ENCODE data around the gene UPK2.
A peak's percentile ranks its signal among the peaks of the same experiment; 100 is the strongest.

Gene UPK2

GRCh38 chr11:118956094-118956846 is at the start of gene UPK2:
TSS of gene UPK2 (plus strand) at chr11:118956298. CDS start at chr11:118956351, 53 bp downstream.
- TF ChIP-seq GATA1 (IDR thresholded peaks at IDR 0.05; ENCODE audit: low read depth, low read length) (no peak), POLR2A (IDR thresholded peaks at IDR 0.05; ENCODE audit: low read length) (no peak)
- peak; percentile 73 to 87 for DNase-seq

DNA sequence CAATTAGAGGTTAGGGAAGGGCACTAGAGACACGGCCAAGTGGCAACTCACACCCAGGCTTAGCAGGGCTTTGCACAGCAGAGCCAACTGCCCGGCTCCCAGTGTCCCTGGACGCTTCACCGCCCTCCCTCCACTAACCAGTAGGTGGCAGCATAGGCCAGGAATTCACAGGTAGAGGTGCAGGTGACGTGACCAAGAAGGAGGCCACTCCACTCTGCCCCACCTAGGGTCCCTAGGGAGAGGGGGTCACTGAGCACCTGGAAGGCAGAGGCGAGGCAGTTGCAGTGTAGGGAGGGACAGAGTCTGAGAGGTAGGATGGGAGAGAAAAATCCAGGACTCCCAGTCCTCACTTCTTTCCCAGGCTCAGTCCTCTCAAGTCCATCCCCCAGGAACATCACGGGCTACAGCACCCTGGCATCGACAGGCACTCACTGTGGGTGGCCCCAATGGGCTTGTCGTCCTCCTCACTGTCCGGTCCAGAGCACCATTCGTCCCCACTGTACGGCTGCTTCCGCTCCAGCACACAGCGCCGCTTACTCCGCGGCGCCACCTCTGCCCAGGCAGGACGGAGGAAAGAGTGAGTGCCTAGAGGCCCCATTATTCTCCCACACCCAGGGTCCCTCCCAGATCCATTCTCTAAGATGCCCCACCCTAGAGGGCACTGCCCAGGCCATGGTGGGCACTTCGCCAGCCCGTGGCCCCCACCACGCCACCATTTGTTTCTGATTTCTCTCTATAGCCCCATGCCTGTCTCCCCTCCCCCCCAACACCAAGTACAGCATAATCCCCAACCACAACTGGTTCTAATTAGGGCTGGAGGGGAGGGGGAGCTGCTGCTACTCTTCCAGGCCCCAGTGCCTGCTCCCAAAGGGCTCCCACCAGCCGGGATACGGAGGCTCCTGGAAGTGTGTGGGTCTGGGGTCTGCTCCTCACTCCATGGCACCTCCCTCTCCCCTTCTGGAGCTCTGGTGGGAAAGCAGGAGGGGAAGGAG is 48.8 kb upstream of the UPK2 start:
- DNase-seq: peak; percentile 77 to 91
- TF ChIP-seq GATA1 (IDR thresholded peaks at IDR 0.05; ENCODE audit: low read depth, low read length): no peak
- no peak for TF ChIP-seq POLR2A (IDR thresholded peaks at IDR 0.05; ENCODE audit: low read length)

DNA sequence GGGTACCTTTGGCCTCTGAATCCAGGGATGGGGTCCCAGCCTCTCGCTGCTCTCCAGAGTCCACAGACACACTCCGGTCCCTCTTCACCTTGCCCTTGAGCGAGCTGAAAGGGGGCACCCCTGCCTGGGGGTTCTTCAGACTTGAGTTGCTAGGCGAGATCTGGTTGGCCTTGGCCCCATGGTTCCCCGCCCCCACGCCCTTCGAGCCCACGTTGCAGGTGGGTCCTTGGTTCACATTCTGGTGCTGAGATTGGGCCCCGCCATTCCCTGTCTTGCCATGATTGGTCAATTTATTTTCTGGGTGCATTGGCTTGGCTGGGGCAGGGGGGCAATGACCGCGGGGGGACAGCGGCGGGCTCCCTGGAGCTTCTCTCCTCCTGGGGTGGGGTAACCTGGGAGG is 47.8 kb upstream of the UPK2 start:
- no peak for DNase-seq
- TF ChIP-seq POLR2A (IDR thresholded peaks at IDR 0.05; ENCODE audit: low read length) (no peak), GATA1 (IDR thresholded peaks at IDR 0.05; ENCODE audit: low read depth, low read length) (no peak)

GRCh38 chr11:118908901-118909618 is 47.0 kb upstream of the UPK2 start:
- TF ChIP-seq POLR2A (IDR thresholded peaks at IDR 0.05; ENCODE audit: low read length) (no peak), GATA1 (IDR thresholded peaks at IDR 0.05; ENCODE audit: low read depth, low read length) (no peak)
- no peak for DNase-seq

- DNase-seq: no peak
- TF ChIP-seq GATA1 (IDR thresholded peaks at IDR 0.05; ENCODE audit: low read depth, low read length): no peak
- TF ChIP-seq POLR2A (IDR thresholded peaks at IDR 0.05; ENCODE audit: low read length): no peak
Observed at GRCh38 chr11:118909619-118910308, 46.3 kb upstream of the UPK2 start.

GRCh38 chr11:118910309-118911112 is 45.6 kb upstream of the UPK2 start:
- DNase-seq: peak; percentile 39 to 46
- no peak for TF ChIP-seq POLR2A (IDR thresholded peaks at IDR 0.05; ENCODE audit: low read length)
- TF ChIP-seq GATA1 (IDR thresholded peaks at IDR 0.05; ENCODE audit: low read depth, low read length): no peak

- TF ChIP-seq GATA1 (IDR thresholded peaks at IDR 0.05; ENCODE audit: low read depth, low read length): no peak
- no peak for TF ChIP-seq POLR2A (IDR thresholded peaks at IDR 0.05; ENCODE audit: low read length)
Observed at GRCh38 chr11:118911113-118911879, 44.8 kb upstream of the UPK2 start.

GRCh38 chr11:118911880-118912741 is 44.0 kb upstream of the UPK2 start:
- peak; percentile 45 to 82 for DNase-seq
- TF ChIP-seq GATA1 (IDR thresholded peaks at IDR 0.05; ENCODE audit: low read depth, low read length) (no peak), POLR2A (IDR thresholded peaks at IDR 0.05; ENCODE audit: low read length) (no peak)

More at GRCh38 chr11:118911113-118911879, 44.8 kb upstream of the UPK2 start:
- DNase-seq: no peak

DNA sequence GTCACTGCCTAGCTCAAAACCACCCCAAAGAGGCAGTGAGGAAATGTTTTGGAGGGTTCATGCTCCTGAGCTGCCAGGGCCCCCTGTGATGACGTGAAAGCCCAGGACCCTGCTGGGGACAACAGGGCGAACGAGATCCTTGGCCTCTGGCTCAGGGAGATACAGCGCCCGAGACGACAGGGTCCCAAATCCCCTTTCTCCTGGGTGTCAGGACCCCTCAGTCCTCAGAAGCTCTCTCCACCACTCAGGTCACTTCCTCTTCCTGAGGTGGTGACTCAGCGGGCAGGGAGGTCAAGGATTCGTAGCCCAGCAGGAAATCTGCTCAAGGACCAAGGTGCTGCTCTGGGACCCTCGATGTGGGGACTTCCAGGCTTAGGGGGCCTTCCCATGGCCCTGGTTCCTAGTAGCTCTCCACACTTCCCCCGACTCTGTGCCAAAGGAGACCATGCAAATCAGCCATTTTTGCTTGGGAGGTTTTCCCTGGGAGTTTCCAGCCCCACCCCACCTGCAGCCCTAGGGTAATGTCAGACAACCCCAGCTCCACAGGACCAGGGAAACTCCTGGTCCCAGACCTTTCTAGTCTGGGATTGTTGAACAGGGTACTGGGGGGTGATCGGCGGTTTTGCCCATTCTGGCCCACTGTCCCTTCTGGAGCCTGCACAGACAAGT is 43.2 kb upstream of the UPK2 start:
- no peak for TF ChIP-seq POLR2A (IDR thresholded peaks at IDR 0.05; ENCODE audit: low read length)
- peak in 1 of 2 experiments; percentile 42 for DNase-seq

DNA sequence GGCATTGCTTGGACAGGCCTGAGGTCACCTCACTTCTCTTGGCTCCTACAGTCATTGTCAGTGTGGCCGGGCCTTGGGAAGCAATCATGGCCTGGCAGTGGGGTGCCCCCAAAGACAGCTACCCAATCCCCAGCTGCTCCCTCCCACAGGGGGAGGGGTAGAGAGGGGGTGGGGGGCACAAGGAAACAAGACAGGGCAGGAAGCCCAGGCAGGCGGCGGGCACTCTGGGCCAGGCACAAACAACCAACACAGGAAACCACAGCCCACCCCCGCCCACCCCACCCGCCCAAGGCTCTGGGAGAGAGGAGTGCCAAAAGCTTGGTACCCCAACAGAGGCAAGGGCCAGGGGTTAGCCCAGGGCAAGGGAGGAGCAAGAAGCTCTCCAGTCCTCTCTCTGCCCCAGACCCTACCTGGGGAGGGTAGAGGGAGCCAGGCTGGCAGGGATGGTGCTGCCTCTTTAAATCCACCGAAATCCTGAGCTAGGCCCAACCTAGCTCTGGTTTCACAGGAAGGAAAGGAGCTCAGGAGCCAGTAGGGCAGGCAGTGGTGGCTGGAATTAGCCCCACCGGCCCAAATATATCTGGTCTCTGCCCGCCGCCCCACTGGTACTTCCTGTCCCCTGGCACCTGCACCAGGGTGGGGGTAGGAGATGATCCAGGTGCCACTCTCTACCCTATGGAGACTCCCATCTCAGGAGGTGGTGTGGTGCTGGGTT is 42.5 kb upstream of the UPK2 start:
- DNase-seq: no peak
- no peak for TF ChIP-seq GATA1 (IDR thresholded peaks at IDR 0.05; ENCODE audit: low read depth, low read length)
